ENCODE results near the gene ADGRF1.

GRCh38 chr6:46948699-46949098 is 93.4 kb downstream of the ADGRF1 start:
- TF ChIP-seq CTCF (IDR thresholded peaks at IDR 0.05) (no peak), POLR2AphosphoS5 (IDR thresholded peaks at IDR 0.05) (no peak)

All from prostate gland (tissue), 2 donors.